Mammary epithelial cell (primary cell): ENCODE results near the gene NSG2.

Source experiments
- CTCF ChIP-seq, 2 donors: IDR thresholded peaks in 1 of 2; conservative IDR thresholded peaks in 1 of 2; 2 replicates each; pipeline ENCODE4 v1.5.1; 2011 to 2012; ENCODE audit warnings: inconsistent platforms in 2 of 2, low read length in 2 of 2, mild to moderate bottlenecking in 2 of 2, control low read depth in 1 of 2, low read depth in 1 of 2; ENCODE audit not compliant: insufficient read depth in 1 of 2; ENCODE audit errors: extremely low read depth in 1 of 2
- EZH2 ChIP-seq: IDR thresholded peaks from 2 replicates; pipeline ENCODE4 v1.6.1; 2012; ENCODE audit warnings: low read length, inconsistent platforms, borderline replicate concordance

DNA sequence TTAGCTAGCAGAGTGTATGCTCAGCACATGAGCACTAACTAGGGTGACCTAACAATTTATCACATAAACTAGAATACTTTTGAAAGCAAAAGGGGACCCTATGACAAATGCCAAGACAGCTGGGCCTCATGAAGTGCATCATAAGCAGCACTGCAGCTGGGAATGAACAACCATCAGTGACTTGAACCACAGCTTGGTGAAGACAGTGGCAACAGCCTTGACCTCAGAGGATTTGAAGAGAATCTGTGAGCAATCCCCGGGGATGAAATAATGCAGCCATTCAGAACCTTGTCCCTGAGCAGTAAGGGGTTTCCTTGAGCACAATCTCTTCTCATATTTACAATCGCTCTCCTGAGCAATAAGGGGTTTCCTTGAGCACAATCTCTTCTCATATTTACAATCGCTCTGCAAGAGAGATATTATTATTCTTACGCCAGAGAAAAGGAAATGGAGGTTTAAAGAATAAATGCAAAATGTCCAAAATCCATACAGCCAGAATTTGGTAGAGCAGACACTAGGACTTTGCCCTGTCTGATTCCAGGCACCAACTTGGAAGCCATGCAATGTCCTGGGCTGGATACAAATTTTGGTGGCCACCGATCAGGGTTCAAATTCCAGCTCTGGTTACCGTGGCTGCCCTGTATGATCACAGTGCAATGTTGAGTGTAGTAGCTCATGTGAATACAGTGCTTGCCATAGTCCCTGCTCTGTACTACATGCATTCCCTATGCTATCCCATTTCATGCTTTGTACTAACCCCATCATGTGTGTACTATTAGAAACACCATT is 846 bp upstream of the NSG2 start:
- TF ChIP-seq CTCF (conservative IDR thresholded peaks at IDR 0.05 in 1 of 2, IDR thresholded peaks at IDR 0.05 in 1 of 2; ENCODE audit: extremely low read depth in 1 of 2, insufficient read depth in 1 of 2, low read depth in 1 of 2, low read length in 2 of 2): no peak
- TF ChIP-seq EZH2: no peak
